ENCODE measurements around the gene SIRT4. TPM values are rescaled to one million over a fixed set of nuclear protein-coding genes. Genes with fewer than 3 reads are reported as not detected.

The SIRT4 gene
- total and polyA plus RNA-seq, 2 of the 4 experiments (the other 2 are of a cell fraction), result 0.87 to 2.0 TPM

DNA sequence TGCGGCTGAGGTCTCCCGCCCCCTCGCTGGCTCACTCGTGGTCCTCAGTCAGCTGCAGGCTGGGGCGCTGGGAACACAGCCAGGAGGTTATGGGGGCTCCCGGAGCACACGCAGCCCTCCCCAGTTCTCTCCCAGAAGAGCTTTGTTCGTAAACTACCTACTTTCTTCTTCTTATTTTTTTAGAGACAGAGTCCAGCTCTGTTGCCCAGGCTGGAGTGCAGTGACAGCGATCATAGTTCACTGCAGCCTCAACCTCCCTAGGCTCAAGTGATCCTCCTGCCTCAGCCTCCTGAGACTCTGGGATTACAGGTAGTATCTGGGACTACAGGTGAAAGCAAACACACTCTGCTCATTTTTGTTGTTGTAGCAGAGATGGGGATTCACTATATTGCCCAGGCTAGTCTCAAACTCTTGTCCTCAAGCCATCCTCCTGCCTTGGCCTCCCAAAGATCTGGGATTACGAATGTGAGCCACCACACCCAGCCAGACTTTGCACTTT lies 41.0 kb downstream of the SIRT4 start:
- Histone ChIP-seq H3K56ac (ENCODE audit: extremely low read depth, insufficient read depth, low read length) (no peak overlapping the region), H3K4me1 (ENCODE audit: control insufficient read depth, insufficient read depth, low read length) (no peaks in the 10 kb centered on the region), H4K91ac (ENCODE audit: insufficient read depth, low read depth, low read length) (no peak overlapping the region), H2BK120ac (ENCODE audit: low read depth, low read length) (no peak overlapping the region), H4K8ac (ENCODE audit: low read depth in 2 of 2, low read length in 2 of 2) (no peak overlapping the region), H4K20me1 (ENCODE audit: insufficient read depth, low read length) (no peaks in the 10 kb centered on the region), H2BK15ac (ENCODE audit: low read depth, low read length) (no peak overlapping the region), H2AK5ac (ENCODE audit: low read depth, low read length) (no peak overlapping the region), H2BK5ac (ENCODE audit: low read depth, low read length, poor library complexity, severe bottlenecking) (no peak overlapping the region), H2AK9ac (replicated peaks; ENCODE audit: low read depth, low read length, poor library complexity) (no peak overlapping the region), H3K23ac (ENCODE audit: low read depth, low read length) (no peak overlapping the region), H3K36me3 (ENCODE audit: control insufficient read depth, insufficient read depth, low read length) (no peaks in the 10 kb centered on the region), H3K79me1 (ENCODE audit: low read depth in 1 of 2, low read length in 2 of 2) (no peaks in the 10 kb centered on the region), H3K14ac (replicated peaks; ENCODE audit: low read depth, low read length) (no peak overlapping the region), H3K4me2 (ENCODE audit: low read depth, low read length) (no peak overlapping the region), H3K27ac (ENCODE audit: insufficient read depth, low read length) (no peak overlapping the region), H3K9ac (ENCODE audit: low read depth, low read length) (no peak overlapping the region), H3K27me3 (ENCODE audit: control insufficient read depth, insufficient read depth, low read length) (peaks cover 30% of the 10 kb centered on the region), H3K9me3 (ENCODE audit: control insufficient read depth, insufficient read depth, low read length) (no peaks in the 10 kb centered on the region), H3K9me1 (ENCODE audit: insufficient read depth, low read length) (no peaks in the 10 kb centered on the region), H3K4me3 (ENCODE audit: insufficient read depth, low read depth, low read length) (no peak overlapping the region), H2BK20ac (ENCODE audit: low read depth, low read length) (no peak overlapping the region), H3K4ac (ENCODE audit: low read depth, low read length) (no peak overlapping the region), H4K5ac (ENCODE audit: low read depth, low read length) (no peak overlapping the region), H3K18ac (ENCODE audit: low read depth, low read length) (no peak overlapping the region), H2AFZ (replicated peaks; ENCODE audit: low read length, poor library complexity) (peak overlapping the region; percentile 32)
- in situ Hi-C loops (cut with MboI; ENCODE audit: low sequenced_read_pairs) (loop anchor here (25.0 kb wide), 1 partner anchor 94 kb away; the partner anchor contains the start of genes COX6A1, GATC and TRIAP1), dilution Hi-C loops (cut with HindIII; ENCODE audit: low sequenced_read_pairs, unreplicated experiment) (no loop called here), intact Hi-C loops (cut with micrococcal nuclease) (no loop called here)
- no TSS peak for BruUV-seq (replicated peaks)
- 46% methylated on average over 6 of the region's 10 CpGs; no CpG with 5 or more reads in 1 of the 2 experiments for WGBS, 2 experiments (ENCODE audit: extremely low coverage in 2 of 2, insufficient read length in 1 of 2)
- DNase-seq, result no peak
- ChIA-PET POLR2A (ENCODE audit: unreplicated experiment) (no interaction called here), CTCF (no interaction called here)
- no peak for ATAC-seq (ENCODE audit: low read depth)
- TF ChIP-seq MXI1 (IDR thresholded peaks at IDR 0.05; ENCODE audit: borderline replicate concordance, low read depth, low read length) (no peak), SMC3 (IDR thresholded peaks at IDR 0.05; ENCODE audit: low read depth, low read length) (no peak), RAD21 (IDR thresholded peaks at IDR 0.05; ENCODE audit: low read length) (no peak), POLR2A (IDR thresholded peaks at IDR 0.05; ENCODE audit: low read depth, low read length) (no peak)
- TF ChIP-seq, protein P1, sequence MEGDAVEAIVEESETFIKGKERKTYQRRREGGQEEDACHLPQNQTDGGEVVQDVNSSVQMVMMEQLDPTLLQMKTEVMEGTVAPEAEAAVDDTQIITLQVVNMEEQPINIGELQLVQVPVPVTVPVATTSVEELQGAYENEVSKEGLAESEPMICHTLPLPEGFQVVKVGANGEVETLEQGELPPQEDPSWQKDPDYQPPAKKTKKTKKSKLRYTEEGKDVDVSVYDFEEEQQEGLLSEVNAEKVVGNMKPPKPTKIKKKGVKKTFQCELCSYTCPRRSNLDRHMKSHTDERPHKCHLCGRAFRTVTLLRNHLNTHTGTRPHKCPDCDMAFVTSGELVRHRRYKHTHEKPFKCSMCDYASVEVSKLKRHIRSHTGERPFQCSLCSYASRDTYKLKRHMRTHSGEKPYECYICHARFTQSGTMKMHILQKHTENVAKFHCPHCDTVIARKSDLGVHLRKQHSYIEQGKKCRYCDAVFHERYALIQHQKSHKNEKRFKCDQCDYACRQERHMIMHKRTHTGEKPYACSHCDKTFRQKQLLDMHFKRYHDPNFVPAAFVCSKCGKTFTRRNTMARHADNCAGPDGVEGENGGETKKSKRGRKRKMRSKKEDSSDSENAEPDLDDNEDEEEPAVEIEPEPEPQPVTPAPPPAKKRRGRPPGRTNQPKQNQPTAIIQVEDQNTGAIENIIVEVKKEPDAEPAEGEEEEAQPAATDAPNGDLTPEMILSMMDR (conservative IDR thresholded peaks at IDR 0.05; ENCODE audit: low read depth, low read length), result no peak
